HCT116 (cell line): ENCODE data around the gene UBA6. TPM values are rescaled to one million over a fixed set of nuclear protein-coding genes. Genes with fewer than 3 reads are reported as not detected.

ENCODE experiments used
- ATAC-seq: fragments of 200-7000 bp; cut with Tn5 transposase; 2 replicates; pipeline ENCODE4 v1.9.1; 2020; ENCODE audit warnings: mild to moderate bottlenecking, moderate library complexity
- BruUV-seq: library from RNA; stranded (reverse); fragments of 400-500 nt; replicated peaks from 2 replicates; lab custom pipeline; 2021; lab: Mats Ljungman, UMichigan
- CTCF ChIA-PET: fragments of 300-600 bp; sonication (Branson Sonifier 250); formaldehyde crosslinking; loops from one replicate; lab custom pipeline; 2021; ENCODE audit warnings: antibody characterized with exemption; lab: Charles Lee
- POLR2A ChIA-PET: fragments of 300-600, 350-600 bp; sonication (Branson Sonifier 250); formaldehyde crosslinking; loops from one replicate; lab custom pipeline; 2021; ENCODE audit warnings: antibody characterized with exemption; lab: Charles Lee
- RAD21 ChIA-PET, 2 experiments: fragments of 300-600 bp; sonication (Branson Sonifier 250); formaldehyde crosslinking; loops; one replicate each; lab custom pipeline; 2023; ENCODE audit warnings: low total read pairs in 2 of 2; ENCODE audit not compliant: uncharacterized antibody in 2 of 2, unreplicated experiment in 2 of 2, low non-redundant PET in 1 of 2; lab: Charles Lee
- DNase-seq: peaks from one replicate; pipeline ENCODE4 v3.0.0-alpha.2; 2010; ENCODE audit warnings: low read depth, low spot score
- H2AFZ ChIP-seq: fragments of 200-600 bp; shearing (Covaris generic), sonication (generic); 2 replicates; pipeline ENCODE4 v1.6.1; 2017; ENCODE audit warnings: low read depth, mixed run types, mixed read lengths, antibody characterized with exemption, low read length; ENCODE audit not compliant: poor library complexity, severe bottlenecking
- H3K27ac ChIP-seq: 2 replicates; pipeline ENCODE4 v1.5.1; 2012; ENCODE audit warnings: low read depth, low read length
- H3K27me3 ChIP-seq: fragments of 200-600 bp; sonication (generic); 2 replicates; pipeline ENCODE4 v1.6.1; 2016; ENCODE audit warnings: mixed run types, low read length, mixed read lengths; ENCODE audit not compliant: insufficient read depth
- H3K36me3 ChIP-seq, 2 experiments: fragments of 200-500 bp in 1 of 2; fragments of 200-600 bp in 1 of 2; sonication (Bioruptor generic) in 1 of 2; sonication (generic) in 1 of 2; 2 replicates each; pipeline versions ENCODE4 v1.5.1 to v1.6.1; 2014 to 2016; ENCODE audit warnings: low read length in 2 of 2, inconsistent platforms in 1 of 2, mixed read lengths in 1 of 2, mixed run types in 1 of 2; ENCODE audit not compliant: insufficient read depth in 2 of 2, control insufficient read depth in 1 of 2
- H3K4me1 ChIP-seq, 2 experiments: fragments of 200-600 bp in 1 of 2; sonication (generic) in 1 of 2; 2 replicates each; pipeline versions ENCODE4 v1.5.1 to v1.6.1; 2012 to 2017; ENCODE audit warnings: low read length in 2 of 2, inconsistent platforms in 1 of 2, mild to moderate bottlenecking in 1 of 2, mixed read lengths in 1 of 2, mixed run types in 1 of 2, moderate library complexity in 1 of 2; ENCODE audit not compliant: insufficient read depth in 2 of 2, control insufficient read depth in 1 of 2
- H3K4me2 ChIP-seq: fragments of 200-600 bp; sonication (generic); 2 replicates; pipeline ENCODE4 v1.6.1; 2017; ENCODE audit warnings: mixed run types, low read length, mixed read lengths
- H3K4me3 ChIP-seq, 2 experiments: fragments of 200-600 bp in 1 of 2; sonication (generic) in 1 of 2; replicated peaks in 1 of 2; 2 replicates each; pipeline ENCODE4 v1.5.1; 2011 to 2016; ENCODE audit warnings: low read length in 2 of 2, control low read depth in 1 of 2, low read depth in 1 of 2, mild to moderate bottlenecking in 1 of 2, mixed read lengths in 1 of 2, mixed run types in 1 of 2
- H3K79me2 ChIP-seq: fragments of 200-600 bp; sonication (generic); 2 replicates; pipeline ENCODE4 v1.6.1; 2017; ENCODE audit warnings: mild to moderate bottlenecking, mixed run types, low read length, moderate library complexity, mixed read lengths; ENCODE audit not compliant: insufficient read depth
- H3K9ac ChIP-seq: fragments of 200-600 bp; sonication (generic); 2 replicates; pipeline ENCODE4 v1.6.1; 2016; ENCODE audit warnings: low read length, mixed read lengths
- H3K9me2 ChIP-seq: fragments of 200-600 bp; sonication (generic), shearing (Covaris generic); 2 replicates; pipeline ENCODE4 v1.6.1; 2017; ENCODE audit warnings: mixed run types, mild to moderate bottlenecking, moderate library complexity; ENCODE audit not compliant: insufficient read depth
- H3K9me3 ChIP-seq, 2 experiments: fragments of 200-500 bp in 1 of 2; fragments of 200-600 bp in 1 of 2; sonication (Bioruptor generic) in 1 of 2; sonication (generic) in 1 of 2; 2 replicates each; pipeline ENCODE4 v1.6.1; 2014 to 2017; ENCODE audit warnings: low read length in 2 of 2, mixed read lengths in 2 of 2, inconsistent platforms in 1 of 2, low read depth in 1 of 2, mild to moderate bottlenecking in 1 of 2, mixed run types in 1 of 2, moderate library complexity in 1 of 2; ENCODE audit not compliant: control insufficient read depth in 1 of 2, insufficient read depth in 1 of 2
- H4K20me1 ChIP-seq: fragments of 200-600 bp; sonication (generic), shearing (Covaris generic); 2 replicates; pipeline ENCODE4 v1.6.1; 2017; ENCODE audit warnings: mixed run types, mild to moderate bottlenecking, moderate library complexity; ENCODE audit not compliant: insufficient read depth
- CTCF ChIP-seq, 3 experiments: fragments of 200-600 bp in 1 of 3; sonication (generic) in 1 of 3; IDR thresholded peaks in 2 of 3; conservative IDR thresholded peaks in 1 of 3; 2 replicates each; pipeline ENCODE4 v1.5.1; 2012 to 2017; ENCODE audit warnings: low read depth in 2 of 3, low read length in 2 of 3, antibody characterized with exemption in 1 of 3, borderline replicate concordance in 1 of 3, control low read depth in 1 of 3, mild to moderate bottlenecking in 1 of 3, mixed read lengths in 1 of 3, mixed run types in 1 of 3, moderate library complexity in 1 of 3; ENCODE audit not compliant: insufficient read depth in 1 of 3
- EZH2 ChIP-seq: fragments of 200-600 bp; sonication (generic); IDR thresholded peaks from 2 replicates; pipeline ENCODE4 v1.6.1; 2017; ENCODE audit warnings: antibody characterized with exemption, mixed run types
- FOSL1 ChIP-seq: IDR thresholded peaks from 2 replicates; pipeline ENCODE4 v1.6.1; 2012; ENCODE audit warnings: low read depth
- MAX ChIP-seq: IDR thresholded peaks from 2 replicates; pipeline ENCODE4 v1.6.1; 2012
- POLR2AphosphoS5 ChIP-seq: IDR thresholded peaks from 2 replicates; pipeline ENCODE4 v1.6.1; 2011; ENCODE audit warnings: mild to moderate bottlenecking, low read depth, low read length, moderate library complexity
- RAD21 ChIP-seq: IDR thresholded peaks from 2 replicates; pipeline ENCODE4 v1.6.1; 2012; ENCODE audit warnings: low read depth, mild to moderate bottlenecking
- SRF ChIP-seq: IDR thresholded peaks from 2 replicates; pipeline ENCODE4 v1.6.1; 2012; ENCODE audit warnings: low read depth
- YY1 ChIP-seq: IDR thresholded peaks from 2 replicates; pipeline ENCODE4 v1.6.1; 2011; ENCODE audit warnings: low read length, low read depth, moderate library complexity, mild to moderate bottlenecking; ENCODE audit not compliant: insufficient replicate concordance; ENCODE audit errors: extremely low read depth
- ZBTB33 ChIP-seq: IDR thresholded peaks from 2 replicates; pipeline ENCODE4 v1.6.1; 2011; ENCODE audit warnings: mild to moderate bottlenecking, low read length, moderate library complexity; ENCODE audit not compliant: insufficient replicate concordance; ENCODE audit errors: extremely low read depth
- ZFX ChIP-seq: fragments of 450-650 bp; IDR thresholded peaks from 2 replicates; pipeline ENCODE4 v1.6.1; 2017
- intact Hi-C: fragments of 100-400 bp; cut with micrococcal nuclease; formaldehyde crosslinking; loops from 2 replicates; pipeline ENCODE4 v1.10.0; 2022
- total RNA-seq: library from RNA; stranded (reverse); gene quantifications from one replicate; pipeline ENCODE4 v1.2.1, GENCODE V29; 2021; ENCODE audit not compliant: unreplicated experiment

The UBA6 gene
- total RNA-seq, 1 experiment from 2014 or later, result 98.9 TPM

- no peak for TF ChIP-seq SRF
- no peak for TF ChIP-seq ZBTB33
- TF ChIP-seq FOSL1, result no peak
These were observed 129.0 kb downstream of the UBA6 start (continued) for GRCh38 chr4:67571975-67572374.

GRCh38 chr4:67570537-67570936 lies 130.4 kb downstream of the UBA6 start:
- H3K4me2 ChIP-seq, result no peak overlapping the region
- no peaks in the 10 kb centered on the region for H3K9me2 ChIP-seq
- no peak for TF ChIP-seq ZFX
- DNase-seq (no peak), ATAC-seq (no peak)
- no peaks in the 10 kb centered on the region for H3K9me3 ChIP-seq
- no peak overlapping the region for H3K27ac ChIP-seq
- BruUV-seq, result no TSS peak
- H3K36me3 ChIP-seq, result no peaks in the 10 kb centered on the region
- no peaks in the 10 kb centered on the region for H3K4me1 ChIP-seq
- ChIA-PET POLR2A (no interaction called here), CTCF (no interaction called here), RAD21 (no interaction called here)
- H3K9ac ChIP-seq, result no peak overlapping the region
- intact Hi-C loops, result no loop called here
- no peaks in the 10 kb centered on the region for H3K27me3 ChIP-seq
- H3K4me3 ChIP-seq, result no peak overlapping the region
- no peaks in the 10 kb centered on the region for H3K79me2 ChIP-seq
- H2AFZ ChIP-seq, result no peak overlapping the region
- H4K20me1 ChIP-seq, result no peaks in the 10 kb centered on the region

GRCh38 chr4:67568820-67569219 lies 132.1 kb downstream of the UBA6 start:
- Histone ChIP-seq H3K79me2 (no peaks in the 10 kb centered on the region), H3K4me3 (no peak overlapping the region), H3K4me2 (no peak overlapping the region), H3K36me3 (no peaks in the 10 kb centered on the region), H3K9ac (no peak overlapping the region), H4K20me1 (no peaks in the 10 kb centered on the region), H3K27ac (no peak overlapping the region), H3K9me2 (no peaks in the 10 kb centered on the region), H3K27me3 (no peaks in the 10 kb centered on the region), H3K9me3 (no peaks in the 10 kb centered on the region), H2AFZ (no peak overlapping the region), H3K4me1 (no peaks in the 10 kb centered on the region)
- BruUV-seq, result no TSS peak
- ChIA-PET RAD21 (no interaction called here), POLR2A (interaction anchor here (1.6 kb wide), 1 partner anchor 23 kb away, joined by 3 read pairs; the partner anchor contains the start of gene CENPC), CTCF (interaction anchor here (0.9 kb wide), 1 partner anchor 178 kb away, joined by 3 read pairs; no protein-coding TSS in a partner anchor)
- intact Hi-C loops, result no loop called here
- DNase-seq, result no peak
- ATAC-seq, result no peak
- no peak for TF ChIP-seq POLR2AphosphoS5
- no peak for TF ChIP-seq EZH2
- TF ChIP-seq MAX, result no peak
- TF ChIP-seq RAD21, result no peak
- no peak for TF ChIP-seq CTCF (IDR thresholded peaks at IDR 0.05 in 2 of 3, conservative IDR thresholded peaks at IDR 0.05 in 1 of 3; ENCODE audit: borderline replicate concordance in 1 of 3, insufficient read depth in 1 of 3, low read depth in 2 of 3, low read length in 2 of 3)
- TF ChIP-seq YY1, result no peak
